ENCODE data around the gene TBC1D24. TPM values are rescaled to one million over a fixed set of nuclear protein-coding genes. Genes with fewer than 3 reads are reported as not detected.
"Not testable (repeated sequence)": the region's sequence is repeated elsewhere in the genome, so short reads cannot be mapped to it uniquely, and the experiment has no call there.

The TBC1D24 gene
- total and polyA plus RNA-seq, 4 experiments from 2014 or later = 1.3 to 13.7 (median 5.7) TPM

GRCh38 chr16:2540912-2541311 lies 66.0 kb downstream of the TBC1D24 start:
- H3K4me1 ChIP-seq (ENCODE audit: insufficient read depth, low read length) = peaks cover 37% of the 10 kb centered on the region
- POLR2A ChIA-PET (ENCODE audit: partially characterized antibody); H3K27me3 Mint-ChIP-seq; H3K4me3 ChIP-seq (ENCODE audit: low read length in 2 of 2); H3K9me3 ChIP-seq (ENCODE audit: control insufficient read depth in 1 of 2, low read length in 2 of 2); H3K27ac ChIP-seq (ENCODE audit: low read depth, low read length); intact Hi-C loops (cut with micrococcal nuclease); H3K9me3 Mint-ChIP-seq; CTCF ChIA-PET (ENCODE audit: partially characterized antibody); DNase-seq; H3K36me3 ChIP-seq (ENCODE audit: insufficient read depth, low read length); H3K27me3 ChIP-seq (ENCODE audit: insufficient read depth, low read length): not testable (repeated sequence)
- Mint-ChIP-seq H3K27ac (peak overlapping the region in 5 of 7 donors; percentile 39 to 83 (median 76)), H3K4me3 (peak overlapping the region in 6 of 8 donors; percentile 27 to 74 (median 50)), H3K4me1 (peaks cover 27 to 65% (median 45%) of the 10 kb centered on the region in 4 donors), H3K36me3 (peaks cover 3 to 20% of the 10 kb centered on the region in 2 donors)

DNA sequence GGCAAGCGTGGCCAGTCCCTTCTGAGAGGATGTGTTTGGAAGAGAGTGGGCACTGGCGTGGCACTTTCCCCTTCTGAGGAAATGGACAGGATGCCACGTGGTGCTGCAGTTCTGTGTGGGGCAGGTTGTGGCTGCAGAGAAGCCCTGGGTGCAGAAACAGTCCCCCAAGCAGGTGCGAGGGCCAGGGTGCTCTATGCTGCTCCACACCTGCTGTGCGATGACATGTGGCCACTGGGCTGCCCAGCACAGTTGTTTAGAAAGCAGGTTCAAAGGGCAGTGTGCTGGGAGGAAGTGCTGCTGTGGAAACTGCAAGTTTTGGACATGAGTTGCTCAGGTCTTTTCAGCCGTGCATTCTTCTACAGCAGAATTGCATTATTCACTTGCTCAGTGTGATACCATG lies 66.5 kb downstream of the TBC1D24 start:
- intact Hi-C loops (cut with micrococcal nuclease); POLR2A ChIA-PET (ENCODE audit: partially characterized antibody): not testable (repeated sequence)

GRCh38 chr16:2543771-2544170 lies 68.8 kb downstream of the TBC1D24 start:
- DNase-seq; H3K9me3 ChIP-seq (ENCODE audit: control insufficient read depth in 1 of 2, low read length in 2 of 2); H3K36me3 ChIP-seq (ENCODE audit: insufficient read depth, low read length); H3K4me3 ChIP-seq (ENCODE audit: low read length in 2 of 2); H3K27me3 Mint-ChIP-seq; H3K27me3 ChIP-seq (ENCODE audit: insufficient read depth, low read length); intact Hi-C loops (cut with micrococcal nuclease); H3K27ac Mint-ChIP-seq; H3K9me3 Mint-ChIP-seq; H3K27ac ChIP-seq (ENCODE audit: low read depth, low read length); CTCF ChIA-PET (ENCODE audit: partially characterized antibody); H3K4me3 Mint-ChIP-seq: not testable (repeated sequence)
- Mint-ChIP-seq H3K36me3 (peaks cover 3 to 19% of the 10 kb centered on the region in 2 donors), H3K4me1 (peaks cover 23 to 47% (median 34%) of the 10 kb centered on the region in 4 donors)
- H3K4me1 ChIP-seq (ENCODE audit: insufficient read depth, low read length) = peaks cover 30% of the 10 kb centered on the region
- POLR2A ChIA-PET (ENCODE audit: partially characterized antibody) = interaction anchor here (0.6 to 1.6 kb wide), 2 partner anchors 11 to 572 kb away, joined by 3 to 6 read pairs; partner anchors contain the start of gene TBL3

More for the DNA sequence above, 66.5 kb downstream of the TBC1D24 start:
- H3K27me3 ChIP-seq (ENCODE audit: insufficient read depth, low read length); CTCF ChIA-PET (ENCODE audit: partially characterized antibody); H3K9me3 Mint-ChIP-seq; H3K27me3 Mint-ChIP-seq; DNase-seq; H3K36me3 ChIP-seq (ENCODE audit: insufficient read depth, low read length); H3K9me3 ChIP-seq (ENCODE audit: control insufficient read depth in 1 of 2, low read length in 2 of 2); H3K27ac ChIP-seq (ENCODE audit: low read depth, low read length); H3K4me3 ChIP-seq (ENCODE audit: low read length in 2 of 2): not testable (repeated sequence)
- peaks cover 38% of the 10 kb centered on the region for H3K4me1 ChIP-seq (ENCODE audit: insufficient read depth, low read length)
- Mint-ChIP-seq H3K27ac (peak overlapping the region in 5 of 7 donors; percentile 39 to 83 (median 53)), H3K36me3 (peaks cover 3 to 20% of the 10 kb centered on the region in 2 donors), H3K4me1 (peaks cover 27 to 60% (median 43%) of the 10 kb centered on the region in 4 donors), H3K4me3 (peak overlapping the region in 5 of 8 donors; percentile 10 to 74 (median 53))

- H3K4me3 Mint-ChIP-seq; DNase-seq; H3K36me3 ChIP-seq (ENCODE audit: insufficient read depth, low read length); H3K4me1 Mint-ChIP-seq; H3K27me3 Mint-ChIP-seq; H3K27ac ChIP-seq (ENCODE audit: low read depth, low read length); H3K9me3 ChIP-seq (ENCODE audit: control insufficient read depth in 1 of 2, low read length in 2 of 2); POLR2A ChIA-PET (ENCODE audit: partially characterized antibody); H3K36me3 Mint-ChIP-seq; H3K4me1 ChIP-seq (ENCODE audit: insufficient read depth, low read length); intact Hi-C loops (cut with micrococcal nuclease); H3K9me3 Mint-ChIP-seq; H3K27me3 ChIP-seq (ENCODE audit: insufficient read depth, low read length); H3K27ac Mint-ChIP-seq; CTCF ChIA-PET (ENCODE audit: partially characterized antibody); H3K4me3 ChIP-seq (ENCODE audit: low read length in 2 of 2): not testable (repeated sequence)
Observed at GRCh38 chr16:2550283-2550878, 75.5 kb downstream of the TBC1D24 start.

GRCh38 chr16:2551420-2551889 lies 76.5 kb downstream of the TBC1D24 start:
- H3K4me3 Mint-ChIP-seq = not testable (repeated sequence)
- CTCF ChIA-PET (ENCODE audit: partially characterized antibody) = interaction anchor here (0.7 kb wide), 1 partner anchor 548 kb away, joined by 4 read pairs; no protein-coding TSS in a partner anchor

GRCh38 chr16:2554709-2555425 lies 79.9 kb downstream of the TBC1D24 start:
- POLR2A ChIA-PET (ENCODE audit: partially characterized antibody); H3K27me3 ChIP-seq (ENCODE audit: insufficient read depth, low read length); H3K36me3 ChIP-seq (ENCODE audit: insufficient read depth, low read length); H3K9me3 ChIP-seq (ENCODE audit: control insufficient read depth in 1 of 2, low read length in 2 of 2); DNase-seq; H3K27ac ChIP-seq (ENCODE audit: low read depth, low read length); CTCF ChIA-PET (ENCODE audit: partially characterized antibody); H3K4me1 Mint-ChIP-seq; H3K4me3 ChIP-seq (ENCODE audit: low read length in 2 of 2); H3K4me3 Mint-ChIP-seq; H3K9me3 Mint-ChIP-seq; intact Hi-C loops (cut with micrococcal nuclease); H3K27ac Mint-ChIP-seq; H3K36me3 Mint-ChIP-seq; H3K27me3 Mint-ChIP-seq; H3K4me1 ChIP-seq (ENCODE audit: insufficient read depth, low read length): not testable (repeated sequence)

More at GRCh38 chr16:2551420-2551889, 76.5 kb downstream of the TBC1D24 start:
- H3K9me3 Mint-ChIP-seq; H3K36me3 Mint-ChIP-seq; intact Hi-C loops (cut with micrococcal nuclease); H3K27me3 ChIP-seq (ENCODE audit: insufficient read depth, low read length); DNase-seq; H3K9me3 ChIP-seq (ENCODE audit: control insufficient read depth in 1 of 2, low read length in 2 of 2); H3K27ac ChIP-seq (ENCODE audit: low read depth, low read length); H3K4me3 ChIP-seq (ENCODE audit: low read length in 2 of 2); H3K4me1 Mint-ChIP-seq; H3K27ac Mint-ChIP-seq; H3K4me1 ChIP-seq (ENCODE audit: insufficient read depth, low read length); H3K36me3 ChIP-seq (ENCODE audit: insufficient read depth, low read length); POLR2A ChIA-PET (ENCODE audit: partially characterized antibody); H3K27me3 Mint-ChIP-seq: not testable (repeated sequence)
